Neural cell (in vitro differentiated cells): ENCODE results near the gene STARD6.

Experiments
- EP300 ChIP-seq: fragments of 450-650 bp; conservative IDR thresholded peaks from 2 replicates; pipeline ENCODE4 v1.6.1; 2014; ENCODE audit warnings: antibody characterized with exemption, mild to moderate bottlenecking, moderate library complexity; ENCODE audit not compliant: poor library complexity, severe bottlenecking
- EZH2 ChIP-seq: fragments of 200-600, 300-800 bp; shearing (Covaris generic), sonication (generic); IDR thresholded peaks from 2 replicates; pipeline ENCODE4 v1.6.1; 2014; ENCODE audit warnings: antibody characterized with exemption, low read length, borderline replicate concordance, mild to moderate bottlenecking; ENCODE audit not compliant: insufficient read depth, poor library complexity, severe bottlenecking
- MXI1 ChIP-seq: fragments of 450-650 bp; conservative IDR thresholded peaks from 2 replicates; pipeline ENCODE4 v1.6.1; 2014; ENCODE audit warnings: antibody characterized with exemption, mild to moderate bottlenecking; ENCODE audit not compliant: poor library complexity, severe bottlenecking
- POLR2AphosphoS5 ChIP-seq: IDR thresholded peaks from 2 replicates; pipeline ENCODE4 v1.6.1; 2012
- SMC3 ChIP-seq: fragments of 450-650 bp; conservative IDR thresholded peaks from 2 replicates; pipeline ENCODE4 v1.6.1; 2014; ENCODE audit warnings: antibody characterized with exemption, mild to moderate bottlenecking, moderate library complexity; ENCODE audit not compliant: poor library complexity
- TAF1 ChIP-seq: IDR thresholded peaks from 2 replicates; pipeline ENCODE4 v1.6.1; 2012; ENCODE audit warnings: low read depth
- TF ChIP-seq, protein P1 (sequence below): fragments of 450-650 bp; IDR thresholded peaks from 2 replicates; pipeline ENCODE4 v1.5.1; 2014; ENCODE audit warnings: antibody characterized with exemption, mild to moderate bottlenecking, moderate library complexity; ENCODE audit not compliant: poor library complexity, severe bottlenecking

DNA sequence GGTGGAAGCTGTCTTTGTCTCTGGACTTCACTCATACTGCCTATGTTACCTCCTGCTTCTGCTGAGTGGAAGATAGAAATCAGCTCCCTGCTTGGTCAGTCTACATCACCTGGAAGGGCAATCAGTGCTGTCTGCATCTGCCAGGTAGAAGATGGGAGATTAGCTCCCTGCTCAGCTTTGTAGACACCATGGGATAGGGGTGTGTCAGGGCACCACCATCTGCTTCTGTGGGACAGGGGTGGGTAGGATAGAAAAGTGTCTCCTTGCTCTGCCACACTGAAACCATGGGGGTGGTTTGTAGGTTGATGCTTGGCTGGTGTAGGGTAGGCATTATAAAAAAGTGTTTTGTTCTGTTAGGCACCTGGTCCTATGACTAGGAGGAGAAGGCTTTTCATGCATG lies 34.1 kb downstream of the STARD6 start:
- TF ChIP-seq, protein P1, sequence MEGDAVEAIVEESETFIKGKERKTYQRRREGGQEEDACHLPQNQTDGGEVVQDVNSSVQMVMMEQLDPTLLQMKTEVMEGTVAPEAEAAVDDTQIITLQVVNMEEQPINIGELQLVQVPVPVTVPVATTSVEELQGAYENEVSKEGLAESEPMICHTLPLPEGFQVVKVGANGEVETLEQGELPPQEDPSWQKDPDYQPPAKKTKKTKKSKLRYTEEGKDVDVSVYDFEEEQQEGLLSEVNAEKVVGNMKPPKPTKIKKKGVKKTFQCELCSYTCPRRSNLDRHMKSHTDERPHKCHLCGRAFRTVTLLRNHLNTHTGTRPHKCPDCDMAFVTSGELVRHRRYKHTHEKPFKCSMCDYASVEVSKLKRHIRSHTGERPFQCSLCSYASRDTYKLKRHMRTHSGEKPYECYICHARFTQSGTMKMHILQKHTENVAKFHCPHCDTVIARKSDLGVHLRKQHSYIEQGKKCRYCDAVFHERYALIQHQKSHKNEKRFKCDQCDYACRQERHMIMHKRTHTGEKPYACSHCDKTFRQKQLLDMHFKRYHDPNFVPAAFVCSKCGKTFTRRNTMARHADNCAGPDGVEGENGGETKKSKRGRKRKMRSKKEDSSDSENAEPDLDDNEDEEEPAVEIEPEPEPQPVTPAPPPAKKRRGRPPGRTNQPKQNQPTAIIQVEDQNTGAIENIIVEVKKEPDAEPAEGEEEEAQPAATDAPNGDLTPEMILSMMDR: no peak
- TF ChIP-seq POLR2AphosphoS5 (no peak), SMC3 (no peak), EP300 (no peak), EZH2 (no peak), MXI1 (no peak), TAF1 (no peak)
